ENCODE data around the gene CPED1. TPM values are rescaled to one million over a fixed set of nuclear protein-coding genes. Genes with fewer than 3 reads are reported as not detected.
A peak's percentile ranks its signal among the peaks of the same experiment; 100 is the strongest.

The CPED1 gene
- total RNA-seq, 1 experiment from 2014 or later: 0.13 TPM

DNA sequence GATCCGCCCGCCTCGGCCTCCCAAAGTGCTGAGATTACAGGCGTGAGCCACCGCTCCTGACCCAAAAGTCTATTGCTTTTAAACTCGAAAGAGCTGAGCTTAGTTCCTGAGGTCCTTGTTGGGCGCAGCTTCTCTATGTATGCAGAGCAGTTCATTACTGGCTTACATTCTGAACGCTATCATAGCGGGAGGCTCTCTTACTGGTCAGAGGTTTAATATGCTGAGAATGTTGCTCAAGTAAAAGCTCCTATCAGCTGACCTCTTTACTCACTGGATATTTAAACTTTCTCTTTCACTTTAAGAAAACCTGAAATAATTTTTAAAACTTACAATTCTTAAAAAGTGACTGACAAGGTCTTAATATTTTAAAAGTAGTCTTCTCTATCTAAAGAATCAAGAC, 179.5 kb downstream of the CPED1 start:
- Histone ChIP-seq H4K8ac (replicated peaks; ENCODE audit: insufficient read length, low read depth, low read length) (no peak overlapping the region), H2BK5ac (ENCODE audit: insufficient read length, low read length) (no peak overlapping the region), H3K9ac (ENCODE audit: extremely low read depth, insufficient read length, low read length) (no peak overlapping the region), H2AFZ (ENCODE audit: low read length) (no peak overlapping the region), H3K4me2 (ENCODE audit: insufficient read depth, insufficient read length, low read length) (no peak overlapping the region), H2BK15ac (ENCODE audit: low read depth, low read length) (no peak overlapping the region), H4K5ac (ENCODE audit: insufficient read length, low read depth, low read length) (no peak overlapping the region), H3K4me1 (ENCODE audit: insufficient read depth, low read length) (no peaks in the 10 kb centered on the region), H3K9me3 (ENCODE audit: control insufficient read depth, low read depth, low read length) (no peaks in the 10 kb centered on the region), H3K56ac (ENCODE audit: insufficient read length, low read depth, low read length) (no peak overlapping the region), H4K20me1 (ENCODE audit: control insufficient read depth, insufficient read depth, insufficient read length) (no peaks in the 10 kb centered on the region), H3K23ac (ENCODE audit: insufficient read length, low read depth, low read length) (no peak overlapping the region), H3T11ph (ENCODE audit: low read length) (no peak overlapping the region), H3K14ac (ENCODE audit: insufficient read depth, low read length) (no peak overlapping the region; the same call in 1 of the 2 replicates), H3K4ac (ENCODE audit: low read depth, low read length) (no peak overlapping the region), H2BK20ac (ENCODE audit: low read depth, low read length, poor library complexity, severe bottlenecking) (no peak overlapping the region), H4K91ac (ENCODE audit: insufficient read length, low read depth, low read length) (no peak overlapping the region), H2AK5ac (ENCODE audit: insufficient read length, low read length) (no peak overlapping the region), H3K79me2 (ENCODE audit: insufficient read depth, low read length) (no peaks in the 10 kb centered on the region), H3K23me2 (ENCODE audit: insufficient read length, low read depth, low read length, poor library complexity, severe bottlenecking) (no peaks in the 10 kb centered on the region), H3K27ac (ENCODE audit: insufficient read length, low read depth, low read length) (no peak overlapping the region), H2BK12ac (ENCODE audit: insufficient read length, low read depth, low read length) (no peak overlapping the region), H3K79me1 (ENCODE audit: insufficient read depth, low read depth, low read length, poor library complexity, severe bottlenecking) (no peaks in the 10 kb centered on the region), H2BK120ac (ENCODE audit: low read depth, low read length, poor library complexity, severe bottlenecking) (no peak overlapping the region), H3K27me3 (ENCODE audit: insufficient read depth, low read length) (no peaks in the 10 kb centered on the region), H3K18ac (ENCODE audit: insufficient read length, low read depth, low read length) (no peak overlapping the region)
- Mint-ChIP-seq H3K27ac (0 out of 7 replicates have a peak overlapping the region, but pooled peaks of 1 of the 3 experiments have one; percentile 11), H3K4me3 (no peak overlapping the region), H3K9me3 (no peaks in the 10 kb centered on the region; a peak in 1 of 5 replicates), H3K27me3 (ENCODE audit: low read depth) (no peaks in the 10 kb centered on the region), H3K36me3 (ENCODE audit: insufficient read depth in 1 of 3, low read depth in 3 of 3) (no peaks in the 10 kb centered on the region), H3K4me1 (peaks cover 8 to 9% of the 10 kb centered on the region in 2 experiments; a peak in 3 of 4 replicates)
- TF ChIP-seq, protein P1, sequence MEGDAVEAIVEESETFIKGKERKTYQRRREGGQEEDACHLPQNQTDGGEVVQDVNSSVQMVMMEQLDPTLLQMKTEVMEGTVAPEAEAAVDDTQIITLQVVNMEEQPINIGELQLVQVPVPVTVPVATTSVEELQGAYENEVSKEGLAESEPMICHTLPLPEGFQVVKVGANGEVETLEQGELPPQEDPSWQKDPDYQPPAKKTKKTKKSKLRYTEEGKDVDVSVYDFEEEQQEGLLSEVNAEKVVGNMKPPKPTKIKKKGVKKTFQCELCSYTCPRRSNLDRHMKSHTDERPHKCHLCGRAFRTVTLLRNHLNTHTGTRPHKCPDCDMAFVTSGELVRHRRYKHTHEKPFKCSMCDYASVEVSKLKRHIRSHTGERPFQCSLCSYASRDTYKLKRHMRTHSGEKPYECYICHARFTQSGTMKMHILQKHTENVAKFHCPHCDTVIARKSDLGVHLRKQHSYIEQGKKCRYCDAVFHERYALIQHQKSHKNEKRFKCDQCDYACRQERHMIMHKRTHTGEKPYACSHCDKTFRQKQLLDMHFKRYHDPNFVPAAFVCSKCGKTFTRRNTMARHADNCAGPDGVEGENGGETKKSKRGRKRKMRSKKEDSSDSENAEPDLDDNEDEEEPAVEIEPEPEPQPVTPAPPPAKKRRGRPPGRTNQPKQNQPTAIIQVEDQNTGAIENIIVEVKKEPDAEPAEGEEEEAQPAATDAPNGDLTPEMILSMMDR (conservative IDR thresholded peaks at IDR 0.05): no peak
- no CpG with 5 or more reads among the region's 9 CpGs for WGBS (ENCODE audit: extremely low coverage, insufficient read length, low lambda C conversion rate)
- no peak for DNase-seq

Data from H9 (cell line).